NCI-H526 treated with DMSO at 0.1 percent for 48 hours (cell line): ENCODE results near the gene FKBP1B.
"Not testable (repeated sequence)": the region's sequence is repeated elsewhere in the genome, so short reads cannot be mapped to it uniquely, and the experiment has no call there.

Source experiments
- DNase-seq: peaks from one replicate; lab custom pipeline; 2025; lab: John Stamatoyannopoulos, UW

The FKBP1B gene

GRCh38 chr2:24104110-24104650 is 54.6 kb downstream of the FKBP1B start:
- no peak for DNase-seq

GRCh38 chr2:24104906-24105305 is 55.4 kb downstream of the FKBP1B start:
- DNase-seq, result no peak

GRCh38 chr2:24105816-24106215 is 56.3 kb downstream of the FKBP1B start:
- no peak for DNase-seq

GRCh38 chr2:24106786-24107185 is 57.2 kb downstream of the FKBP1B start:
- no peak for DNase-seq

- DNase-seq, result no peak
These were observed 57.8 kb downstream of the FKBP1B start for GRCh38 chr2:24107336-24107735.

- DNase-seq, result not testable (repeated sequence)
These were observed 59.9 kb downstream of the FKBP1B start for GRCh38 chr2:24109431-24109830.

- no peak for DNase-seq
These were observed 61.2 kb downstream of the FKBP1B start for GRCh38 chr2:24110660-24111303.

GRCh38 chr2:24111407-24111901 is 61.9 kb downstream of the FKBP1B start:
- no peak for DNase-seq
